Hepatocyte (in vitro differentiated cells): ENCODE results near the gene RRN3. TPM values are rescaled to one million over a fixed set of nuclear protein-coding genes. Genes with fewer than 3 reads are reported as not detected.
"Not testable (repeated sequence)": the region's sequence is repeated elsewhere in the genome, so short reads cannot be mapped to it uniquely, and the experiment has no call there.

Experiments used
- DNase-seq: peaks from one replicate; pipeline ENCODE4 v3.0.0-alpha.2; 2016; ENCODE audit warnings: low spot score
- H2AFZ ChIP-seq: fragments of 200-600 bp; sonication (generic); 2 replicates; pipeline ENCODE4 v1.6.0; 2016; ENCODE audit warnings: antibody characterized with exemption, mild to moderate bottlenecking
- H3K27ac ChIP-seq: fragments of 200-600 bp; sonication (generic); 2 replicates; pipeline ENCODE4 v1.5.1; 2016; ENCODE audit warnings: mild to moderate bottlenecking
- H3K27me3 ChIP-seq: fragments of 200-600 bp; sonication (generic); 2 replicates; pipeline ENCODE4 v1.6.1; 2016
- H3K36me3 ChIP-seq: fragments of 200-600 bp; sonication (generic); replicated peaks from 2 replicates; pipeline ENCODE4 v1.5.1; 2016; ENCODE audit warnings: low read depth; ENCODE audit not compliant: insufficient read depth
- H3K4me1 ChIP-seq: fragments of 200-600 bp; sonication (generic); 2 replicates; pipeline ENCODE4 v1.5.1; 2016; ENCODE audit warnings: mild to moderate bottlenecking, moderate library complexity; ENCODE audit not compliant: insufficient read depth
- H3K4me2 ChIP-seq: fragments of 200-600 bp; sonication (generic); 2 replicates; pipeline ENCODE4 v1.6.0; 2016
- H3K4me3 ChIP-seq: fragments of 200-600 bp; sonication (generic); 2 replicates; pipeline ENCODE4 v1.5.1; 2016; ENCODE audit warnings: mild to moderate bottlenecking
- H3K79me2 ChIP-seq: fragments of 200-600 bp; sonication (generic); 2 replicates; pipeline ENCODE4 v1.6.0; 2017; ENCODE audit warnings: mild to moderate bottlenecking
- H3K9me2 ChIP-seq: fragments of 200-600 bp; sonication (generic); replicated peaks from 2 replicates; pipeline ENCODE4 v1.6.0; 2017; ENCODE audit warnings: mild to moderate bottlenecking; ENCODE audit not compliant: insufficient read depth
- H3K9me3 ChIP-seq: fragments of 200-600 bp; sonication (generic); 2 replicates; pipeline ENCODE4 v1.5.1; 2016; ENCODE audit warnings: low read depth, mild to moderate bottlenecking
- H4K20me1 ChIP-seq: fragments of 200-600 bp; sonication (generic); 2 replicates; pipeline ENCODE4 v1.6.0; 2016; ENCODE audit warnings: mild to moderate bottlenecking; ENCODE audit not compliant: insufficient read depth, poor library complexity, severe bottlenecking
- EZH2 ChIP-seq: fragments of 200-600 bp; sonication (generic); IDR thresholded peaks from 2 replicates; pipeline ENCODE4 v1.6.1; 2016; ENCODE audit warnings: antibody characterized with exemption, mild to moderate bottlenecking, borderline replicate concordance
- EZH2phosphoT487 ChIP-seq: fragments of 200-600 bp; sonication (generic); IDR thresholded peaks from one replicate; pipeline ENCODE4 v1.6.1; 2018; ENCODE audit warnings: antibody characterized with exemption, mild to moderate bottlenecking, low read depth, moderate library complexity; ENCODE audit not compliant: unreplicated experiment, severe bottlenecking
- WGBS: methylation state at CpG from one replicate; pipeline ENCODE4 v1.1.6; 2016; ENCODE audit warnings: low lambda C conversion rate; ENCODE audit errors: missing lambda C conversion rate; 5-methylcytosine and 5-hydroxymethylcytosine counted together
- polyA plus RNA-seq: library from polyadenylated mRNA; unstranded; fragments of >200 nt; fragmentation: Nextera tagmentation; extraction: Ambion mirVana; gene quantifications from 2 replicates; pipeline ENCODE4 v1.2.1, GENCODE V29; 2016
- total RNA-seq: library from RNA; depleted of rRNA; stranded (reverse); fragments of >200 nt; gene quantifications from 2 replicates; pipeline ENCODE4 v1.2.3, GENCODE V29; 2014
- TF ChIP-seq, protein P1 (sequence below): fragments of 200-600 bp; sonication (generic); IDR thresholded peaks from 2 replicates; pipeline ENCODE4 v1.5.1; 2016; ENCODE audit warnings: antibody characterized with exemption, mild to moderate bottlenecking; ENCODE audit not compliant: poor library complexity

The RRN3 gene
- total and polyA plus RNA-seq, 2 experiments from 2014 or later: 16.5 to 40.9 TPM

DNA sequence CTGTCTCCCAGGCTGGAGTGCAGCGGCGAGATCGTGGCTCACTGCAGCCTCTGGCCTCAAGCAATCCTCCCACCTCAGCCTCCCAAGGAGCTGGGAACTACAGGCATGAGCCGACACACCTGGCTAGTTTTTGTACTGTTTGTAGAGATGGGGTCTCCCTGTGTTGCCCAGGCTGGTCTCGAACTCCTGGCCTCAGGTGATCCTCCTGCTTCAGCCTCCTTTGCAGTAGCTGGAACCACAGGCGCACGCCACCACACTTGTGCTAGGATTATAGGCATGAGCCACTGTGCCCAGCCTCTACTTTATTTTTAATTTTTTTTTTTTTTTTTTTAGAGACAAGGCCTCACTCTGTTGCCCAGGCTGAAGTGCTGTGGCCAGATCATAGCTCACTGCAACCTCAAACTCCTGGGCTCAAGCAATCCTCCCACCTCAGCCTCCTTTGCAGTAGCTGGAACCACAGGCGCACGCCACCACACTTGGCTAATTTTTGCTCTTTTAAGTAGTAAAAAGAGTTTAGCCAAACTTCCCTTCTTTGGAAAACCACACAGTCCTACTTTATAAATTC is 42.6 kb downstream of the RRN3 start:
- Histone ChIP-seq H3K4me2 (no peak overlapping the region), H2AFZ (no peak overlapping the region), H3K4me3 (no peak overlapping the region), H3K27me3 (no peaks in the 10 kb centered on the region), H3K27ac (no peak overlapping the region), H3K79me2 (peaks cover 29% of the 10 kb centered on the region), H4K20me1 (peaks cover 2% of the 10 kb centered on the region), H3K9me3 (no peaks in the 10 kb centered on the region), H3K36me3 (no peaks in the 10 kb centered on the region), H3K9me2 (no peaks in the 10 kb centered on the region), H3K4me1 (no peaks in the 10 kb centered on the region)
- no peak for TF ChIP-seq EZH2phosphoT487
- TF ChIP-seq, protein P1, sequence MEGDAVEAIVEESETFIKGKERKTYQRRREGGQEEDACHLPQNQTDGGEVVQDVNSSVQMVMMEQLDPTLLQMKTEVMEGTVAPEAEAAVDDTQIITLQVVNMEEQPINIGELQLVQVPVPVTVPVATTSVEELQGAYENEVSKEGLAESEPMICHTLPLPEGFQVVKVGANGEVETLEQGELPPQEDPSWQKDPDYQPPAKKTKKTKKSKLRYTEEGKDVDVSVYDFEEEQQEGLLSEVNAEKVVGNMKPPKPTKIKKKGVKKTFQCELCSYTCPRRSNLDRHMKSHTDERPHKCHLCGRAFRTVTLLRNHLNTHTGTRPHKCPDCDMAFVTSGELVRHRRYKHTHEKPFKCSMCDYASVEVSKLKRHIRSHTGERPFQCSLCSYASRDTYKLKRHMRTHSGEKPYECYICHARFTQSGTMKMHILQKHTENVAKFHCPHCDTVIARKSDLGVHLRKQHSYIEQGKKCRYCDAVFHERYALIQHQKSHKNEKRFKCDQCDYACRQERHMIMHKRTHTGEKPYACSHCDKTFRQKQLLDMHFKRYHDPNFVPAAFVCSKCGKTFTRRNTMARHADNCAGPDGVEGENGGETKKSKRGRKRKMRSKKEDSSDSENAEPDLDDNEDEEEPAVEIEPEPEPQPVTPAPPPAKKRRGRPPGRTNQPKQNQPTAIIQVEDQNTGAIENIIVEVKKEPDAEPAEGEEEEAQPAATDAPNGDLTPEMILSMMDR: no peak
- TF ChIP-seq EZH2: no peak
- no peak for DNase-seq
- WGBS: over 99% methylated on average over 9 of the region's 9 CpGs

DNA sequence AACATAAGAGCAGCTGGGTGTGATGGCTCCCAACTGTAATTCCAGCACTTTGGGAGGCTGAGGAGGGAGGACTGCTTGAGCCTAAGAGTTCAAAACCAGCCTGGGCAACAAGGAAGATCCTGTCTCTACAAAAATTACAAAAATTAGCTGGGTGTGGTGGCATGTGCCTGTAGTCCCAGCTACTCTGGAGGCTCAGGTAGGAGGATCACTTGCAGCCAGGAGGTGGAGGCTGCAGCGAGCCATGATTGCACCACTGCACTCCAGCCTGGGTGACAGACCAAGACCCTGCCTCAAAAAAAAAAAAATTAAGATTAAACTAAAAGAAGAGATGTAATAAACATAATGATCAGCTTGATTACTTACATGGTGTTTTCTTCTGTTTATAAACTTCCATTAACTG is 43.6 kb downstream of the RRN3 start:
- H3K27ac ChIP-seq, H2AFZ ChIP-seq, H3K36me3 ChIP-seq, H3K4me3 ChIP-seq, H3K27me3 ChIP-seq, H3K4me2 ChIP-seq, H4K20me1 ChIP-seq, H3K9me2 ChIP-seq, H3K9me3 ChIP-seq, DNase-seq, H3K4me1 ChIP-seq: not testable (repeated sequence)
- peaks cover 27% of the 10 kb centered on the region for H3K79me2 ChIP-seq
- 100% methylated on average over 1 of the region's 1 CpG for WGBS

DNA sequence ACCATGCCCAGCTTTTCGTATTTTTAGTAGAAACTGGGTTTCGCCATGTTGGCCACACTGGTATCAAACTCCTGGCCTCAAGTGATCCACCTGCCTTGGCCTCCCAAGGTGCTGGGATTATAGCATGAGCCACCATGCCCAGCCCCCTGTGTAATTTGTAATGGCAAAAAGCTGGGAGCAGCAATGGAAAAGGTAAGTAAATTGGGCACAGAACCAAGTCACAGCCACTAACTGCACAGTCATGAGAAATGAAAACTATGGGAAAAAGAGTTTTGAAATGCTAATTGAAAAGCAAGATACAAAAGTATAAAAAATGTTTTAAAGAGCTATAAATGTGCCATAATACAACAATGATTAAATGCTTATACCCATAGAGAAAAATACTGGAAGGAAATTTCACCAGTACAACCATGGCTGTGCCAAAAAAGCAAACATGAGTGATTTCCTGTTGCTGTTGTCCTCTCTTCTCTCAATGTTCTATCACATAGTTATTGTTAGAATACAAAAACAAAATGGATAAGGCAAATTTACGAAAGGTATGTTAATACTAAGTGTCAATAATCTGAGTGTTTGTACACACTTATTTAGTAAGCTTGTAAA is 44.4 kb downstream of the RRN3 start:
- no peak for DNase-seq
- 93% methylated on average over 3 of the region's 3 CpGs for WGBS
- Histone ChIP-seq H3K4me1 (no peaks in the 10 kb centered on the region), H3K27me3 (no peaks in the 10 kb centered on the region), H3K4me3 (no peak overlapping the region), H3K27ac (no peak overlapping the region), H3K36me3 (no peaks in the 10 kb centered on the region), H2AFZ (no peak overlapping the region), H3K4me2 (no peak overlapping the region), H3K79me2 (peaks cover 20% of the 10 kb centered on the region), H3K9me2 (no peaks in the 10 kb centered on the region), H3K9me3 (no peaks in the 10 kb centered on the region), H4K20me1 (peaks cover 2% of the 10 kb centered on the region)
- TF ChIP-seq, protein P1: no peak

DNA sequence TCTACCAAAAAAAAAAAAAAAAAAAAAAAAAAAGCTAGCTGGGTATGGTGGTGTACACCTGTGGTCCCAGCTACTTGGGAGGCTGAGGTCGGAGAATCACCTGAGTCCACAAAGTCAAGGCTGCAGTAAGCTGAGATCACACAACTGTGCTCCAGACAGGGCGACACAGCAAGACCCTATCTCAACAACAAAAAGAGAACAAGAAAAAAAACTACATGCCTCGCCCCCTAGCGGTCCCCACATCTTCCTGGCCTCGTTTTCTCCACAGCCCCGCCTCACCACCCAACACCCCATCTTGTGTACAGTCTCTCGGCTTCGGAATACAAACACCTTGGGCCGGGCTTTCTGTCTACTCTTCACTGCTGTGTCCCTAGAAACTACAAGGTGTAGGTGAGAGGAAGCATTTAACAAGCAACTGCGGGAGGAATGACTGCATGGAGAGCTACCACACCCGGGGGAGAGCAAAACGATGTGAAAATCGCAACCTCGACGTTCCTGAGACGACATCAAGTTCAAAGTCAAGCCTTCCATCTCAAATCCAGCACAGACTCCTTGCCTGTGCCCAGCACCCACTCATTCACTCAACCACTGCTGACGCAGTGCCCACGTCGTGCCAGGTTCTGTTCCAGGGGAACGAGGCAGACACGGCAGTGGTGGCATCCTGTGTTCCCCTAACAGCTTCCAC is 47.2 kb downstream of the RRN3 start:
- H3K9me3 ChIP-seq: no peaks in the 10 kb centered on the region
- WGBS: 97% methylated on average over 21 of the region's 21 CpGs
- H3K36me3 ChIP-seq: no peaks in the 10 kb centered on the region
- no peaks in the 10 kb centered on the region for H3K4me1 ChIP-seq
- TF ChIP-seq EZH2 (no peak), EZH2phosphoT487 (no peak)
- TF ChIP-seq, protein P1: no peak
- no peaks in the 10 kb centered on the region for H3K27me3 ChIP-seq
- H3K9me2 ChIP-seq: no peaks in the 10 kb centered on the region
- H3K4me3 ChIP-seq: no peak overlapping the region
- no peak overlapping the region for H3K4me2 ChIP-seq
- DNase-seq: no peak
- no peak overlapping the region for H3K27ac ChIP-seq
- peaks cover 6% of the 10 kb centered on the region for H3K79me2 ChIP-seq
- H2AFZ ChIP-seq: no peak overlapping the region
- peaks cover 2% of the 10 kb centered on the region for H4K20me1 ChIP-seq

DNA sequence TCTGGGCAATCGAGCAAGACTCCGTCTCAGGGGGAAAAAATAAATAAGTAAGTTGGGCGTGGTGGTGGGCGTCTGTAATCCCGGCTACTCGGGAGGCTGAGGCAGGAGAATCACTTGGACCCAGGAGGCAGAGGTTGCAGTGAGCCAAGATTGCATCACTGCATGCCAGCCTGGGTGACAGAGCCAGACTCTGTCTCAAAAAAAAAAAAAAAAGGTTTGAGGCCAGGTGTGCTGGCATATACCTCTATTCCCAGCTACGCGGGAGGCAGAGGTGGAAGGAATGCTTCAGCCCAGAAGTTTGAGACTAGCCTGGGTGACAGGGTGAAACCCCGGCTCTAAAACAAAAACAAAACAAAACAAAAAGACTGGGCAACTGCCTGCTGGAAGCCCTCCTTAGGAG is 48.8 kb downstream of the RRN3 start:
- not testable (repeated sequence) for H3K27ac ChIP-seq, H3K9me2 ChIP-seq, H2AFZ ChIP-seq, H3K36me3 ChIP-seq, H3K4me2 ChIP-seq, H3K4me1 ChIP-seq, H3K9me3 ChIP-seq, H4K20me1 ChIP-seq, H3K79me2 ChIP-seq, H3K4me3 ChIP-seq, H3K27me3 ChIP-seq, DNase-seq
- 95% methylated on average over 9 of the region's 9 CpGs for WGBS
